Neural progenitor cell (in vitro differentiated cells): ENCODE results near the gene HOXA11.

Source experiments
- EZH2 ChIP-seq: fragments of 200-600 bp; sonication (generic); IDR thresholded peaks from 2 replicates; pipeline ENCODE4 v1.6.1; 2017; ENCODE audit warnings: antibody characterized with exemption, mild to moderate bottlenecking, moderate library complexity
- TF ChIP-seq, protein P1 (sequence below): fragments of 200-600 bp; sonication (generic); IDR thresholded peaks from 2 replicates; pipeline ENCODE4 v1.5.1; 2017; ENCODE audit warnings: antibody characterized with exemption, mild to moderate bottlenecking

DNA sequence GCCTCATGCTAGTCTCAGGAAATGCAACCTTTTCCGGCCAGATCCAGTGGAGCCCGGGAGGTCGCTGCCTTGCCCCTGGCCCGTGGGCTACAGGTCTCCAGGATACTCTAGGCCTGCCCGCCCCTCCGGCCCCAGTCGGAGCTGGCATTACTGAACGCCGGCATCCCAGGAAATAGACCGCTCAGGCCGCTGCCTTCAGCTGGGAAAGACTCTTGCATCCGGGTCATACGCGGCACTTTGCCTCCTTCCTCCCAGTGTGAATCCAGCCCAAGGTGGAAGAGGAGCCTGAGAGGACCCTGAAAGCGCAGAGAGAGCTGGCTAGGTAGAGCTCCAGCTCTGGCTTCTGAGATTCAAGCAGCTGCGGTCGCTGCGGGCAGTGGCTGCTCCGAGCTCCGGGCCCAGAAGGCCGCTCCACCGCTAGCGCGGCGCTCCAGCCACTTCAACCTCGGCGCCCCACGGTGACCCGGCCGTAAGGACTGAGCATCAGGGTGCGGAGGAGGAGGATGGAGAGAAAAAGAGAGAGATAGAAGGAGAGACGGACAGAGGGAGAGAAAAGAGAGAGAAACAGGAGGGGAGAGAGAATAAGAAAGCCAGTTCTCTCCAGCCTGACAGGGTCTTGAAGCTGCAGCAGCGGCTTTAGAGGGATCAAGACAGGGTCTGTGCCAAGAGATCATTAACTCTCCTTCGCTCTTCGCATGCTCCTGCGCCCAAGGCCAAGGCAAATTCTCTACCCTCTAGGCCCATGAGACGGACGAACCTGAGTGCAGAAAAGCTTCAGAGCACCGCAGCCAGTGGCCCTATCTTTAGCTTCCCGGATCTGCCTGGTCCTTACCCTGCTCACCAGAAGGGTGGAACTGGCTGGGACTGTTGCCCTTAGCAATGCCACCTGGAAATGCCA, 9.2 kb downstream of the HOXA11 start:
- TF ChIP-seq, protein P1, sequence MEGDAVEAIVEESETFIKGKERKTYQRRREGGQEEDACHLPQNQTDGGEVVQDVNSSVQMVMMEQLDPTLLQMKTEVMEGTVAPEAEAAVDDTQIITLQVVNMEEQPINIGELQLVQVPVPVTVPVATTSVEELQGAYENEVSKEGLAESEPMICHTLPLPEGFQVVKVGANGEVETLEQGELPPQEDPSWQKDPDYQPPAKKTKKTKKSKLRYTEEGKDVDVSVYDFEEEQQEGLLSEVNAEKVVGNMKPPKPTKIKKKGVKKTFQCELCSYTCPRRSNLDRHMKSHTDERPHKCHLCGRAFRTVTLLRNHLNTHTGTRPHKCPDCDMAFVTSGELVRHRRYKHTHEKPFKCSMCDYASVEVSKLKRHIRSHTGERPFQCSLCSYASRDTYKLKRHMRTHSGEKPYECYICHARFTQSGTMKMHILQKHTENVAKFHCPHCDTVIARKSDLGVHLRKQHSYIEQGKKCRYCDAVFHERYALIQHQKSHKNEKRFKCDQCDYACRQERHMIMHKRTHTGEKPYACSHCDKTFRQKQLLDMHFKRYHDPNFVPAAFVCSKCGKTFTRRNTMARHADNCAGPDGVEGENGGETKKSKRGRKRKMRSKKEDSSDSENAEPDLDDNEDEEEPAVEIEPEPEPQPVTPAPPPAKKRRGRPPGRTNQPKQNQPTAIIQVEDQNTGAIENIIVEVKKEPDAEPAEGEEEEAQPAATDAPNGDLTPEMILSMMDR: no peak
- TF ChIP-seq EZH2: peak; percentile 98
